Stomach (tissue), 9 donors: ENCODE data around the gene IPPK. TPM values are rescaled to one million over a fixed set of nuclear protein-coding genes. Genes with fewer than 3 reads are reported as not detected.

Source experiments
- DNase-seq, 2 donors: peaks; one replicate each; pipeline versions ENCODE4 v3.0.0 to v3.0.0-alpha.2; 2013 to 2019
- H3K27ac ChIP-seq, 5 donors: fragments of 200-600 bp in 4 of 5; sonication (generic) in 4 of 5; one replicate each; pipeline ENCODE4 v1.5.1; 2013 to 2019; ENCODE audit warnings: mild to moderate bottlenecking in 1 of 5, moderate library complexity in 1 of 5
- H3K27me3 ChIP-seq, 3 donors: fragments of 200-600 bp; sonication (generic); one replicate each; pipeline ENCODE4 v1.5.1; 2017 to 2019; ENCODE audit warnings: mixed run types in 1 of 3
- H3K36me3 ChIP-seq, 4 donors: fragments of 200-600 bp; sonication (generic); 1 replicate in 3 of 4; 2 replicates in 1 of 4; pipeline ENCODE4 v1.5.1; 2016 to 2019
- H3K4me1 ChIP-seq, 4 donors: fragments of 200-600 bp; sonication (generic); one replicate each; pipeline ENCODE4 v1.5.1; 2016 to 2019
- H3K4me3 ChIP-seq, 4 donors: fragments of 200-600 bp; sonication (generic) in 3 of 4; one replicate each; pipeline ENCODE4 v1.5.1; 2016 to 2019; ENCODE audit warnings: mild to moderate bottlenecking in 1 of 4
- H3K9me3 ChIP-seq, 4 donors: fragments of 200-600 bp; sonication (generic); one replicate each; pipeline ENCODE4 v1.5.1; 2016 to 2019
- CTCF ChIP-seq, 7 experiments: fragments of 450-650 bp in 4 of 7; fragments of 200-600 bp in 3 of 7; sonication (generic) in 3 of 7; IDR thresholded peaks; one replicate each; pipeline ENCODE4 v1.5.1; 2016 to 2019; ENCODE audit warnings: antibody characterized with exemption in 7 of 7, control low read depth in 2 of 7, mild to moderate bottlenecking in 1 of 7
- EP300 ChIP-seq: sonication (generic); formaldehyde crosslinking; IDR thresholded peaks from one replicate; pipeline ENCODE4 v1.6.1; 2017; ENCODE audit warnings: antibody characterized with exemption
- POLR2A ChIP-seq, 4 donors: fragments of 450-650 bp; IDR thresholded peaks; one replicate each; pipeline ENCODE4 v1.6.1; 2016; ENCODE audit warnings: antibody characterized with exemption in 4 of 4, control low read depth in 2 of 4, mild to moderate bottlenecking in 1 of 4, moderate library complexity in 1 of 4
- POLR2AphosphoS5 ChIP-seq, 3 donors: sonication (generic); formaldehyde crosslinking; IDR thresholded peaks; one replicate each; pipeline ENCODE4 v1.6.1; 2016; ENCODE audit warnings: antibody characterized with exemption in 3 of 3
- WGBS, 5 donors: extraction: QIAGEN DNeasy Blood & Tissue Kit in 3 of 5; methylation state at CpG; one replicate each; pipeline versions ENCODE4 v1.1.5 to v1.1.7; 2013 to 2018; 5-methylcytosine and 5-hydroxymethylcytosine counted together
- intact Hi-C: fragments of 100-400 bp; cut with DNase I; formaldehyde crosslinking; loops from one replicate; pipeline ENCODE4 v1.15.1; 2023; ENCODE audit warnings: low total_unique reads
- polyA plus RNA-seq, 3 donors: library from polyadenylated mRNA; stranded (reverse); fragments of 200-250 nt; gene quantifications; one replicate each; pipeline ENCODE4 v1.2.3, GENCODE V29; 2013
- total RNA-seq, 5 donors: library from RNA; depleted of rRNA; stranded (reverse); fragments of >200 nt; gene quantifications; one replicate each; pipeline versions ENCODE4 v1.1.0 to v1.2.3, GENCODE V29; 2014 to 2016
- donor health status: healthy with polysubstance abuse.
- donor health status: Bipolar disorder and iron deficiency.
- donor health status: healthy.

IPPK gene
- total and polyA plus RNA-seq, 8 donors = 1.4 to 17.1 (median 10.9) TPM

- H3K4me1 ChIP-seq = peaks cover 6 to 57% (median 32%) of the 10 kb centered on the region in 4 donors
- peaks cover 9 to 85% (median 80%) of the 10 kb centered on the region in 4 donors for H3K36me3 ChIP-seq
- DNase-seq = no peak
- peak overlapping the region in 2 of 5 donors; percentile 74 to 79 for H3K27ac ChIP-seq
- H3K27me3 ChIP-seq = no peaks in the 10 kb centered on the region
- no peaks in the 10 kb centered on the region for H3K9me3 ChIP-seq
- TF ChIP-seq POLR2A (IDR thresholded peaks at IDR 0.05) = no peak
- no peak for TF ChIP-seq POLR2AphosphoS5 (IDR thresholded peaks at IDR 0.05)
- no peak for TF ChIP-seq EP300
- intact Hi-C loops = no loop called here
- no peak overlapping the region for H3K4me3 ChIP-seq
- WGBS, 5 donors = 86 to 92% (median 87%) methylated on average over 17 of the region's 17 CpGs
Measured at GRCh38 chr9:92614763-92615461, 55.0 kb downstream of the IPPK start.

- DNase-seq = no peak
- intact Hi-C loops = no loop called here
- Histone ChIP-seq H3K9me3 (no peaks in the 10 kb centered on the region), H3K4me1 (peaks cover 6 to 57% (median 33%) of the 10 kb centered on the region in 4 donors), H3K4me3 (no peak overlapping the region), H3K36me3 (peaks cover 9 to 78% (median 72%) of the 10 kb centered on the region in 4 donors), H3K27me3 (no peaks in the 10 kb centered on the region), H3K27ac (no peak overlapping the region)
- 96 to 99% (median 97%) methylated on average over 9 of the region's 9 CpGs for WGBS, 5 donors
- no peak for TF ChIP-seq POLR2AphosphoS5 (IDR thresholded peaks at IDR 0.05)
- no peak for TF ChIP-seq POLR2A (IDR thresholded peaks at IDR 0.05)
- TF ChIP-seq CTCF (IDR thresholded peaks at IDR 0.05) = no peak
Measured at GRCh38 chr9:92614123-92614510, 55.8 kb downstream of the IPPK start.

- H3K4me1 ChIP-seq = peaks cover 6 to 57% (median 36%) of the 10 kb centered on the region in 4 donors
- H3K36me3 ChIP-seq = peaks cover 9 to 72% (median 69%) of the 10 kb centered on the region in 4 donors
- H3K4me3 ChIP-seq = no peak overlapping the region
- 95 to 96% (median 96%) methylated on average over 20 to 23 of the region's 23 CpGs for WGBS, 5 donors
- no peak for TF ChIP-seq EP300
- H3K27ac ChIP-seq = no peak overlapping the region
- intact Hi-C loops = no loop called here
- no peak for DNase-seq
- no peaks in the 10 kb centered on the region for H3K9me3 ChIP-seq
- H3K27me3 ChIP-seq = no peaks in the 10 kb centered on the region
Measured at GRCh38 chr9:92613268-92614122, 56.4 kb downstream of the IPPK start.

GRCh38 chr9:92612816-92613215, 57.1 kb downstream of the IPPK start:
- peaks cover 0 to 56% (median 34%) of the 10 kb centered on the region in 4 donors for H3K4me1 ChIP-seq
- H3K9me3 ChIP-seq = no peaks in the 10 kb centered on the region
- no peak overlapping the region for H3K4me3 ChIP-seq
- DNase-seq = no peak
- TF ChIP-seq EP300 (no peak), POLR2A (IDR thresholded peaks at IDR 0.05) (no peak), CTCF (IDR thresholded peaks at IDR 0.05) (no peak), POLR2AphosphoS5 (IDR thresholded peaks at IDR 0.05) (no peak)
- H3K36me3 ChIP-seq = peaks cover 8 to 66% (median 63%) of the 10 kb centered on the region in 4 donors
- no peaks in the 10 kb centered on the region for H3K27me3 ChIP-seq
- peak overlapping the region in 1 of 5 donors; percentile 27 for H3K27ac ChIP-seq
- 86 to 96% (median 94%) methylated on average over 11 of the region's 11 CpGs for WGBS, 5 donors
- intact Hi-C loops = no loop called here

- Histone ChIP-seq H3K36me3 (peaks cover 4 to 62% (median 58%) of the 10 kb centered on the region in 4 donors), H3K4me1 (peaks cover 0 to 56% (median 31%) of the 10 kb centered on the region in 4 donors), H3K9me3 (no peaks in the 10 kb centered on the region), H3K27me3 (no peaks in the 10 kb centered on the region), H3K4me3 (no peak overlapping the region), H3K27ac (peak overlapping the region in 1 of 5 donors; percentile 27)
- intact Hi-C loops = no loop called here
- TF ChIP-seq POLR2A (IDR thresholded peaks at IDR 0.05) = no peak
- no peak for TF ChIP-seq CTCF (IDR thresholded peaks at IDR 0.05)
- TF ChIP-seq POLR2AphosphoS5 (IDR thresholded peaks at IDR 0.05) = no peak
- no peak for TF ChIP-seq EP300
- no peak for DNase-seq
- WGBS, 5 donors = 86 to 99% (median 95%) methylated on average over 5 of the region's 5 CpGs
Measured at GRCh38 chr9:92612292-92612691, 57.6 kb downstream of the IPPK start.
